Smooth muscle cell (in vitro differentiated cells): Measurements from ENCODE around the gene ZC4H2. TPM values are rescaled to one million over a fixed set of nuclear protein-coding genes. Genes with fewer than 3 reads are reported as not detected.

Source experiments
- DNase-seq: peaks from one replicate; lab custom pipeline; 2025; ENCODE audit not compliant: unreplicated experiment; lab: John Stamatoyannopoulos, UW
- H2AFZ ChIP-seq: fragments of 200-600 bp; sonication (generic); 2 replicates; pipeline ENCODE4 v1.6.0; 2016; ENCODE audit warnings: antibody characterized with exemption, low read depth, mild to moderate bottlenecking
- H3F3A ChIP-seq: fragments of 200-600 bp; sonication (generic); 2 replicates; pipeline ENCODE4 v1.6.0; 2017; ENCODE audit warnings: antibody characterized with exemption, low read depth
- H3K27ac ChIP-seq: fragments of 200-600 bp; sonication (generic); 2 replicates; pipeline ENCODE4 v1.5.1; 2016; ENCODE audit warnings: low read depth, mild to moderate bottlenecking
- H3K27me3 ChIP-seq: fragments of 200-600 bp; sonication (generic); 2 replicates; pipeline ENCODE4 v1.6.1; 2016; ENCODE audit warnings: low read depth, mild to moderate bottlenecking
- H3K36me3 ChIP-seq: fragments of 200-600 bp; sonication (generic); 2 replicates; pipeline ENCODE4 v1.5.1; 2016; ENCODE audit warnings: low read depth
- H3K4me1 ChIP-seq: fragments of 200-600 bp; sonication (generic); 2 replicates; pipeline ENCODE4 v1.5.1; 2016; ENCODE audit warnings: low read depth
- H3K4me2 ChIP-seq: fragments of 200-600 bp; sonication (generic); 2 replicates; pipeline ENCODE4 v1.6.0; 2016; ENCODE audit warnings: mild to moderate bottlenecking
- H3K4me3 ChIP-seq: fragments of 200-600 bp; sonication (generic); 2 replicates; pipeline ENCODE4 v1.5.1; 2016; ENCODE audit warnings: mild to moderate bottlenecking
- H3K79me2 ChIP-seq: fragments of 200-600 bp; sonication (generic); 2 replicates; pipeline ENCODE4 v1.6.0; 2016; ENCODE audit warnings: low read depth, mild to moderate bottlenecking
- H3K9ac ChIP-seq: fragments of 200-600 bp; sonication (generic); 2 replicates; pipeline ENCODE4 v1.6.0; 2016; ENCODE audit warnings: low read depth
- H3K9me3 ChIP-seq: fragments of 200-600 bp; sonication (generic); replicated peaks from 2 replicates; pipeline ENCODE4 v1.5.1; 2016; ENCODE audit warnings: low read depth
- H4K20me1 ChIP-seq: fragments of 200-600 bp; sonication (generic); 2 replicates; pipeline ENCODE4 v1.6.0; 2016; ENCODE audit warnings: low read depth
- CTCF ChIP-seq: fragments of 200-600 bp; sonication (generic); IDR thresholded peaks from 2 replicates; pipeline ENCODE4 v1.5.1; 2017; ENCODE audit warnings: borderline replicate concordance, mild to moderate bottlenecking, antibody characterized with exemption; ENCODE audit not compliant: insufficient read depth, poor library complexity, severe bottlenecking
- polyA plus RNA-seq: library from polyadenylated mRNA; unstranded; fragments of >200 nt; fragmentation: Nextera tagmentation; extraction: Ambion mirVana; gene quantifications from 2 replicates; pipeline ENCODE4 v1.2.1, GENCODE V29; 2016
- total RNA-seq: library from RNA; depleted of rRNA; stranded (reverse); fragments of >200 nt; gene quantifications from 2 replicates; pipeline ENCODE4 v1.2.3, GENCODE V29; 2014

Gene ZC4H2
- total and polyA plus RNA-seq, 2 experiments from 2014 or later, result 17.6 to 18.8 TPM

DNA sequence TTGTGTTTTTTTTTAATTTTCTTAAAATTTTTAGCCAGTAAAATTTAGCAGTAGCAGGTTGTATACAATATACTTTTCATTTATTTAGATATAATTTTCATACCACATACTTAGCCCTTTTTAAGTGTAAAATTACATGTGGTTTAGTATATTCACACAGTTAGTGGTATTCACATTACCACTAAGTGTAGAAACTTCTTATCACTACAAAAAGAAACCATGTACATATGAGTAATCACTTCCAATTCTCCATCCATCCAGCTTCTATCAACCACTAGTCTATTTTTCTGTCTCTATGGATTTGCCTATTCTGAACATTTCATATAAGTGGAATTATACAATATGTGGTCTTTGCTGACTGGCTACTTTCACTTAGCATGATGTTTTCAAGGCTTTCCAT is 109.0 kb downstream of the ZC4H2 start:
- no peak for TF ChIP-seq CTCF
- no peak for DNase-seq
- H3K9ac ChIP-seq, result no peak overlapping the region

More for the DNA sequence above, 109.0 kb downstream of the ZC4H2 start:
- no peaks in the 10 kb centered on the region for H3F3A ChIP-seq
- H3K4me1 ChIP-seq, result no peaks in the 10 kb centered on the region
- H3K4me2 ChIP-seq, result no peak overlapping the region
- H3K4me3 ChIP-seq, result no peak overlapping the region
- H4K20me1 ChIP-seq, result no peaks in the 10 kb centered on the region
- H3K36me3 ChIP-seq, result no peaks in the 10 kb centered on the region
- H3K27ac ChIP-seq, result no peak overlapping the region
- no peaks in the 10 kb centered on the region for H3K9me3 ChIP-seq
- no peak overlapping the region for H2AFZ ChIP-seq
- no peaks in the 10 kb centered on the region for H3K79me2 ChIP-seq
- no peaks in the 10 kb centered on the region for H3K27me3 ChIP-seq

Other genes starting within 250 kb of the ZC4H2 start
- 1.3 and 3.2 TPM in 2 replicates for gene ZC3H12B, start 58.4 kb upstream of the ZC4H2 start, total RNA-seq
- gene ZC3H12B, start 58.4 kb upstream of the ZC4H2 start, polyA plus RNA-seq, result 1.9 and 2.0 TPM in 2 replicates